ENCODE results near the gene METTL27. TPM values are rescaled to one million over a fixed set of nuclear protein-coding genes. Genes with fewer than 3 reads are reported as not detected.
"Not testable (repeated sequence)": the region's sequence is repeated elsewhere in the genome, so short reads cannot be mapped to it uniquely, and the experiment has no call there.

Gene METTL27
- total RNA-seq, 3 donors from 2014 or later: 1.6 to 4.6 (median 2.4) TPM

- ATAC-seq (peak; percentile 83), DNase-seq (peak in 1 of 3 donors; percentile 22)
- TF ChIP-seq CTCF (IDR thresholded peaks at IDR 0.05): no peak
- intact Hi-C loops (cut with DNase I, micrococcal nuclease): no loop called here
- no peak overlapping the region for H3K4me3 ChIP-seq
- no peaks in the 10 kb centered on the region for H3K36me3 ChIP-seq (ENCODE audit: low read depth)
- no peaks in the 10 kb centered on the region for H3K9me3 ChIP-seq
- H3K4me1 ChIP-seq (ENCODE audit: low read depth): peaks cover 21% of the 10 kb centered on the region
Observed at GRCh38 chr7:73799282-73800141, 42.8 kb downstream of the METTL27 start.

- H3K9me3 ChIP-seq; intact Hi-C loops (cut with DNase I, micrococcal nuclease); H3K4me3 ChIP-seq; H3K36me3 ChIP-seq (ENCODE audit: low read depth); ATAC-seq: not testable (repeated sequence)
- DNase-seq: peak in 1 of 3 donors; percentile 24
- peaks cover 30% of the 10 kb centered on the region for H3K4me1 ChIP-seq (ENCODE audit: low read depth)
Observed at GRCh38 chr7:73797176-73797575, 45.1 kb downstream of the METTL27 start.

GRCh38 chr7:73796656-73797055 lies 45.7 kb downstream of the METTL27 start:
- ATAC-seq; DNase-seq; H3K4me3 ChIP-seq; intact Hi-C loops (cut with DNase I, micrococcal nuclease); H3K9me3 ChIP-seq; H3K36me3 ChIP-seq (ENCODE audit: low read depth): not testable (repeated sequence)
- H3K4me1 ChIP-seq (ENCODE audit: low read depth): peaks cover 26% of the 10 kb centered on the region

- ATAC-seq; DNase-seq; H3K36me3 ChIP-seq (ENCODE audit: low read depth); intact Hi-C loops (cut with DNase I, micrococcal nuclease); H3K9me3 ChIP-seq; H3K4me3 ChIP-seq: not testable (repeated sequence)
- peaks cover 14% of the 10 kb centered on the region for H3K4me1 ChIP-seq (ENCODE audit: low read depth)
Observed at GRCh38 chr7:73795188-73795587, 47.1 kb downstream of the METTL27 start.

- H3K9me3 ChIP-seq; H3K36me3 ChIP-seq (ENCODE audit: low read depth); H3K4me3 ChIP-seq; intact Hi-C loops (cut with DNase I, micrococcal nuclease); ATAC-seq: not testable (repeated sequence)
- DNase-seq: peak in 1 of 3 donors; percentile 9
- H3K4me1 ChIP-seq (ENCODE audit: low read depth): peaks cover 24% of the 10 kb centered on the region
Observed at GRCh38 chr7:73791170-73791690, 51.1 kb downstream of the METTL27 start.

GRCh38 chr7:73789051-73789450 lies 53.3 kb downstream of the METTL27 start:
- ATAC-seq: no peak
- intact Hi-C loops (cut with DNase I, micrococcal nuclease): no loop called here
- Histone ChIP-seq H3K4me1 (ENCODE audit: low read depth) (peaks cover 21% of the 10 kb centered on the region), H3K4me3 (no peak overlapping the region), H3K9me3 (no peaks in the 10 kb centered on the region), H3K36me3 (ENCODE audit: low read depth) (no peaks in the 10 kb centered on the region)
- no peak for TF ChIP-seq CTCF (IDR thresholded peaks at IDR 0.05)
- DNase-seq: no peak

GRCh38 chr7:73787786-73788048 lies 54.6 kb downstream of the METTL27 start:
- DNase-seq; H3K4me3 ChIP-seq; intact Hi-C loops (cut with DNase I, micrococcal nuclease); H3K9me3 ChIP-seq; H3K36me3 ChIP-seq (ENCODE audit: low read depth): not testable (repeated sequence)
- peaks cover 17% of the 10 kb centered on the region for H3K4me1 ChIP-seq (ENCODE audit: low read depth)
- ATAC-seq: peak; percentile 25

GRCh38 chr7:73786588-73786987 lies 55.7 kb downstream of the METTL27 start:
- no peak for ATAC-seq
- Histone ChIP-seq H3K9me3 (no peaks in the 10 kb centered on the region), H3K4me3 (no peak overlapping the region), H3K4me1 (ENCODE audit: low read depth) (peaks cover 11% of the 10 kb centered on the region), H3K36me3 (ENCODE audit: low read depth) (no peaks in the 10 kb centered on the region)
- intact Hi-C loops (cut with DNase I, micrococcal nuclease): no loop called here
- peak in 1 of 3 donors; percentile 2 for DNase-seq
- TF ChIP-seq CTCF (IDR thresholded peaks at IDR 0.05): no peak

Other genes starting within 250 kb of the METTL27 start
- 10 to 100 TPM; 13.3 to 18.0 (median 15.1) TPM for gene MLXIPL, start 218.0 kb downstream of the METTL27 start, total RNA-seq
- gene VPS37D, start 174.7 kb downstream of the METTL27 start, total RNA-seq: 1 to 10 TPM in 1 of 3 donors, under 1 TPM in 1, not detected in 1; 0.48 to 3.3 TPM
- 10 to 100 TPM in 2 of 3 donors, 1 to 10 TPM in 1; 8.7 to 10.5 (median 10.2) TPM for gene DNAJC30, start 159.1 kb downstream of the METTL27 start, total RNA-seq
- 10 to 100 TPM; 38.4 to 61.2 (median 43.0) TPM for gene BUD23, start 158.9 kb downstream of the METTL27 start, total RNA-seq
- 10 to 100 TPM in 1 of 3 donors, 1 to 10 TPM in 2; 5.2 to 23.9 (median 6.1) TPM for gene STX1A, start 122.8 kb downstream of the METTL27 start, total RNA-seq
- gene ABHD11, start 103.7 kb downstream of the METTL27 start, total RNA-seq: 100 to 1,000 TPM in 1 of 3 donors, 10 to 100 TPM in 2; 55.3 to 115 (median 97.3) TPM
- gene CLDN3, start 72.2 kb downstream of the METTL27 start, total RNA-seq: 100 to 1,000 TPM; 229 to 621 (median 534) TPM
- gene CLDN4, start 11.5 kb downstream of the METTL27 start, total RNA-seq: 1,000 to 10,000 TPM in 2 of 3 donors, 100 to 1,000 TPM in 1; 450 to 1,208 (median 1,043) TPM
- gene TMEM270, start 18.6 kb upstream of the METTL27 start, total RNA-seq: not detected
- gene ELN, start 185.7 kb upstream of the METTL27 start, total RNA-seq: 10 to 100 TPM in 2 of 3 donors, 1 to 10 TPM in 1; 5.0 to 43.4 (median 20.5) TPM
- gene LIMK1, start 241.3 kb upstream of the METTL27 start, total RNA-seq: 10 to 100 TPM; 12.0 to 15.6 (median 12.1) TPM